ELR (cell line): ENCODE measurements around the gene FIBCD1.

Source experiments
- DNase-seq: peaks from one replicate; pipeline ENCODE4 v3.0.0-alpha.2; 2015; ENCODE audit warnings: low read depth

The FIBCD1 gene, protein sequence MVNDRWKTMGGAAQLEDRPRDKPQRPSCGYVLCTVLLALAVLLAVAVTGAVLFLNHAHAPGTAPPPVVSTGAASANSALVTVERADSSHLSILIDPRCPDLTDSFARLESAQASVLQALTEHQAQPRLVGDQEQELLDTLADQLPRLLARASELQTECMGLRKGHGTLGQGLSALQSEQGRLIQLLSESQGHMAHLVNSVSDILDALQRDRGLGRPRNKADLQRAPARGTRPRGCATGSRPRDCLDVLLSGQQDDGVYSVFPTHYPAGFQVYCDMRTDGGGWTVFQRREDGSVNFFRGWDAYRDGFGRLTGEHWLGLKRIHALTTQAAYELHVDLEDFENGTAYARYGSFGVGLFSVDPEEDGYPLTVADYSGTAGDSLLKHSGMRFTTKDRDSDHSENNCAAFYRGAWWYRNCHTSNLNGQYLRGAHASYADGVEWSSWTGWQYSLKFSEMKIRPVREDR

DNA sequence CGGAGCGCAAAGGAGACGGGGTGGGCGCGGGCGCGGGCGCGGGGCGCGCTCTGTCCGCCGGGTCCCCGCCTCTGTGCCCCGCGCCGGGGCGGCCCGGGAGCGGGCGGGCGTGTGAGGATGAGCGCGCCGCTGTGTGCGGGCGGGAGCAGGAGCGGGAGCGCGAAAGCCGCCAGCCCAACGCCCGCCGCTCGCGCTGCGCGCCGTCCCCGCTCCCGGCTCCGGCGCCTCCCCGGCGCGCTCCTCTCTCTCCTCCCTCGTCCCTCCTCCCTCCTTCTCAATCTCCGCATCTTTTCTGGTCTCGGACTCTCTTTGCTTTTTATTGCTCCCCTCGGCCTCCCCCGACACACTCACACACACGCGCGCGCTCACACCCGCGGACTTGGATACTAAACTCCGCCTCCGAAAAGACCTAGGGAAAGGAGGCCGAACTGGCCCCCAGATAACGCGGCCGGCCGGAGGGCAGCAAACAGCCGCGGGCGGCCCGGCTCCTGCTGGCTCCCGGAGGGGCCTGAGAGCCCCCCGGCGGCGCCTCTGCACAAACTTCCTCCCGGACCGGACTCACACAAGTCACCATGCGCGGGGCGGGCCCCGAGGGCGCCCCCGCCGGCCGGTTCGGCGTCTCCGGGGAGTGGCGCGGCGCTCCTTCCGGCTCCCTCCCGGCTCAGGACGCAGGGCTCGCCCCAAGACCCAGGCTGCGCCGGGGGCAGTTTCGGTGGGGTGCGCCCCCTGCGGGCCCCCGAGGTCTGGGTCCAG is at the start of gene FIBCD1:
Gene FIBCD1, minus strand, starts transcription at position 596 of the 753 bp plus-strand sequence. CDS start 640 bp downstream, outside the sequence.
- peak; percentile 68 for DNase-seq

GRCh38 chr9:130988400-130988747 is 49.3 kb upstream of the FIBCD1 start:
- DNase-seq: no peak

DNA sequence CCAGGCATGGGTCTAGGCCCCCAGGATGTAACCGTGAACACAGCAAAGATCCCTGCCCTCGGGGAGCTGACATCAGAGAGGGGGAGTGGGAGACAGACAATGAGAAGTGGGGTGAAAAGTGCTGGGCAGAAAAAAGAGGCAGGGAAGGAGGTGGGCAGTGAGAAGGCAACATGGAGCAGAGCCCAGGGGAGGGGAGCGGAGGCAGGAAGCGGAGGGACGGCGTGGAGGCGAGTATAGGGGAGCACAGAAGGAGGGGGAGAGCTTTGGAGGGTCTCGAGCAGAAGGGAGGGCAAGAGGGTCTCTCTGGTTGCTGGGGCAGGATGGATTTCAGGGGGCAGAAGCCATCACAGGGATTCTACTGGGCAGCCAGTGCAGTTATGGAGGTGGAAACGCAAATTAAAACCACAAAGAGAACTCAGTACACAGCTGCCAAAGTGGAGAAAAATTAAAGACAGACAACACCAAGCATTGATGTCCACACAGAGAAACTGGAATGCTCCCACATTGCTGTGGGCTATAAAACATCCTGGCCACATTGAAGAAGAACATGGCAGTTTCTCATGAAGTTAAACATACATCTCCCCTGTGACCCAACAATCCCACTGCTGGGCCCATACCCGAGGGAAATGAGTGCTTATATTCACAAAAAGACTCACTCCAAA is 48.8 kb upstream of the FIBCD1 start:
- DNase-seq: no peak

- DNase-seq: no peak
Measured at GRCh38 chr9:130987054-130987453, 48.0 kb upstream of the FIBCD1 start.

- no peak for DNase-seq
Measured at GRCh38 chr9:130986356-130986965, 47.4 kb upstream of the FIBCD1 start.

GRCh38 chr9:130985606-130986162 is 46.6 kb upstream of the FIBCD1 start:
- no peak for DNase-seq

DNA sequence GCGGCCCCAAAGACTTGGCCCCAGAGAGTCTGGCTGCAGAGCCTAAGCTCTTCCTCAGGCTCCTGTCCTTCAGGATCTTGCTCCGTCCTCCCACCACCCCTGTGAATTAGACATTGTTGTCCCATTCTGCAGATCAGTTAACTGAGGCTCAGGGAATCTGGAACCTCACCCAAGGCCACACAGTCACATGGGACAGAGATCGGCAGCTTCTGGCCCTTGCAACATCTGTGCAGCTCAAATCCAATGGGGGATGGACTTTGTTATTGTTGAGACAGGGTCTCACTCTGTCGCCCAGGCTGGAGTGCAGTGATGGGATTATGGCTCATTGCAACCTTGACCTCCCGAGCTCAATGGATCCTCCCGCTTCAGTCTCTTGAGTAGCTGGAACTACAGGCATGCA is 46.0 kb upstream of the FIBCD1 start:
- DNase-seq: no peak

GRCh38 chr9:130984521-130984920 is 45.5 kb upstream of the FIBCD1 start:
- DNase-seq: no peak

DNA sequence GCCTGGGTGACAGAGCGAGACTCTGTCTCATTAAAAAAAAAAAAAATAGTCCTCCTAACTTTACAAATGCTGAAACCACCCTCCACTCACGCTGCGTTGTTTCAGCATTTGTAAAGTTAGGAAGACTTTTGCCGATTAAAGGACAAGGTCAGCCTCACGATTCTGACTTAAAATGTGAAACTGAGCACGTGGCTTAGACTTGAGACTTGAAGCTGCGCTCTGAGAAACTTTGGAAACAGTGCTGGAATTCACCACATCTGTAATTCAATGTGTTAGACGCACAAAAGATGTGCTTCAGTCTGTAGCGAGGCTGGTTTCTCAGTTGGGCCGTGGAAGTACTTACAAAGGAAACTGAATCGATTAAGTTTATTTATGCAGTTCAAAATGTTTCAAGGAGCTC is 44.9 kb upstream of the FIBCD1 start:
- no peak for DNase-seq

DNA sequence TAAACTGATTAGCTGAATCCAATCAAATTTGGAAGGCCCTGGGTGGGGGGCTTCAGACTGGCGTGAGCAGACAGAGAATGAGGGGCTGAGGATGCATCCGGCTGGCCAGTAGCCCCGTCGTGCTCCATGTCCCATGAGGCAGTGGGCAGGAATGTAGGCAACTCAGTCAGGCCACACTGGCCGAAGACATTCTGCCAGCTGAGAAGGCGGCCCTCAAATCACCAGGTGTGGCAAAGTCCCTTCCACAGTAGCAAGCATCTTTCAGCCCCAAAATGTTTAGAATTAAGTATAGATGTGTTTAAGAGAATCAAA is 44.3 kb upstream of the FIBCD1 start:
- no peak for DNase-seq

DNA sequence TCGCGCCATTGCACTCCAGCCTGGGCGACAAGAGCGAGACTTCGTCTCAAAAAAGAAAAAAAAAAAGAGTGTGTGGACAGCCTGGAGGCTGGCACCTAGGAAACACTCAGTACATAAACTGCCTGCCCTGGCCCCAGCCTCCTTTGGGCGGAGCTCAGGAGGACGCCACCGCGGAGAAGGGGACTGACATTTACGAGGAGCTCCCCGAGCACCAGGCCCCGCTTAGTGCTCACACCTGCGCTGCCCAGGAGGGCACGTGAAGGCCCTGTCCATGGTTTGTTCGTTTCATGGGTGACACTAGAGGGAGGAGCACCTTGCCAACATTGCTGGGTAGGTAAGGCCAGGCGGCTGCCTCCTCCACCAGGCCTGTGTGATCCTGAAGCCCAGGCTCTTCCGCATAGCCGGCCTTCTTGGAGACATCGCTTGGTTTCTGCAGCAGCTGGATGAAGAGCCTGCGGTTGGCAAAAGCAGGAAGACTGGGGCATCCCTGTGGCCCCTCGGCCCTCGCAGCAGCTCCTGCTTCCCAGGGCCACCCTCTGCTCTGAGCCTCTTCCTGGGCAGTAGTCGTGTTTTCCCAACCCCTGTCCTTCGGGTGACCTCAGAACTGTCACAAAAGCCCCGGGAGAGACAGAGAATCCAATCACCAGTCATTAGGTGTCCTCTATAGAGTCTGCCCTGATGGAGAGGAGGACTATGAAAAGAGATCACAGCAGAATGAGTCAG is 43.8 kb upstream of the FIBCD1 start:
- DNase-seq: no peak

GRCh38 chr9:130981756-130982137 is 42.7 kb upstream of the FIBCD1 start:
- no peak for DNase-seq

- no peak for DNase-seq
Measured at GRCh38 chr9:130981002-130981755, 42.1 kb upstream of the FIBCD1 start.

- no peak for DNase-seq
Measured at GRCh38 chr9:130980526-130980925, 41.5 kb upstream of the FIBCD1 start.

- DNase-seq: no peak
Measured at GRCh38 chr9:130979591-130980385, 40.7 kb upstream of the FIBCD1 start.

GRCh38 chr9:130977811-130978221 is 38.8 kb upstream of the FIBCD1 start:
- no peak for DNase-seq

- peak; percentile 19 for DNase-seq
Measured at GRCh38 chr9:130975932-130976841, 37.1 kb upstream of the FIBCD1 start.

- no peak for DNase-seq
Measured at GRCh38 chr9:130975156-130975555, 36.1 kb upstream of the FIBCD1 start.

GRCh38 chr9:130974697-130975096 is 35.6 kb upstream of the FIBCD1 start:
- no peak for DNase-seq
